ENCODE measurements around the gene PABPN1.
"Not testable (repeated sequence)": the region's sequence is repeated elsewhere in the genome, so short reads cannot be mapped to it uniquely, and the experiment has no call there.

PABPN1 gene

GRCh38 chr14:23301288-23301968, 19.8 kb upstream of the PABPN1 start:
- DNase-seq (ENCODE audit: low read depth) = peak; percentile 93

- DNase-seq (ENCODE audit: low read depth) = no peak
Observed at GRCh38 chr14:23301969-23302289, 19.3 kb upstream of the PABPN1 start.

DNA sequence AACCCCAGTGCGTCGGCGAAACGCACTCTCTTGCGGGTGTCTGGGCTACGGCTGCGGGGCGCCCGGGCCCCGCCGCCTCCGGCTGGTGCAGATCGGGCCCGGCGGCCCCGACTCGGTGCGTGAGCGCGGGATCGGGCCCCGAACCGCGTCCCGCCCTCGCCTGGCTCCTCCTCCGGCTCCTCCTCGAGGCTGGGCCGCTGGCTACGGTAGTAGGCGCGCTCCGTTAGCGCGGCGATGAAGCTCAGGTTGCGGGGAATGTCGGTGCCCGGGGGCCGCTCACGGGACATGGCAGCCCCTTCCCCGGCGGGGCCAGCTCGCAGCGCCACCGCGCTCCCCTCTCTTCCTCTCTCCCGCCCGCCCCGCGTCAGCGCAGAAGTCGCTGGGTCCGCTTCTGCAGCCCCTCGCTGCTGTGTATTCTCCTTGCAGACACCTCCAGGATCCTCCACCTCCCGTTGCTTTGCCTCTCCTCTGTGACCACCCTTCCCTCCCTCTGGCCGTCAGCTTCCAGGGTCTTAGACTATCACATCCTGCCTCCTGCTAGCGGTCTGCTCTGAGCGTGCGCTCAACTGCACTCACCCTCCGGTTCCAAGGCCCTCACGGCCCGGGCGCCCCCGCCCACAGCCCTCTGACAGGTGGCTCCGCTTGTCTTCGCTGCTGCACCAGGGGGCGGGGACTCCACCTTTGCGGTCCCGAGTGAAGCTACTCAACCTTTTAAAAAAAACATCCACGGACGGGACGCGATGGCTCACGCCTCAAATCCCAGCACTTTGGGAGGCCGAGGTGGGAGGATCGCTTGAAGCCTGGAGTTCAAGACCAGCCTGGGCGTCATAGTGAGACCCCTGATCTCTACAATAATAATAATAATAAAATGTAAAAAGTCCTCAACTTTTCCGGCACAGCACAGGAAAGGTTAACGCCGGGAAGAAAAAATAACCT, 18.7 kb upstream of the PABPN1 start, which contains the start of gene PPP1R3E:
PPP1R3E (minus strand) TSS at position 570 of the 936 bp plus-strand sequence; CDS start at position 287, 283 bp downstream.
- DNase-seq (ENCODE audit: low read depth) = peak; percentile 77

DNA sequence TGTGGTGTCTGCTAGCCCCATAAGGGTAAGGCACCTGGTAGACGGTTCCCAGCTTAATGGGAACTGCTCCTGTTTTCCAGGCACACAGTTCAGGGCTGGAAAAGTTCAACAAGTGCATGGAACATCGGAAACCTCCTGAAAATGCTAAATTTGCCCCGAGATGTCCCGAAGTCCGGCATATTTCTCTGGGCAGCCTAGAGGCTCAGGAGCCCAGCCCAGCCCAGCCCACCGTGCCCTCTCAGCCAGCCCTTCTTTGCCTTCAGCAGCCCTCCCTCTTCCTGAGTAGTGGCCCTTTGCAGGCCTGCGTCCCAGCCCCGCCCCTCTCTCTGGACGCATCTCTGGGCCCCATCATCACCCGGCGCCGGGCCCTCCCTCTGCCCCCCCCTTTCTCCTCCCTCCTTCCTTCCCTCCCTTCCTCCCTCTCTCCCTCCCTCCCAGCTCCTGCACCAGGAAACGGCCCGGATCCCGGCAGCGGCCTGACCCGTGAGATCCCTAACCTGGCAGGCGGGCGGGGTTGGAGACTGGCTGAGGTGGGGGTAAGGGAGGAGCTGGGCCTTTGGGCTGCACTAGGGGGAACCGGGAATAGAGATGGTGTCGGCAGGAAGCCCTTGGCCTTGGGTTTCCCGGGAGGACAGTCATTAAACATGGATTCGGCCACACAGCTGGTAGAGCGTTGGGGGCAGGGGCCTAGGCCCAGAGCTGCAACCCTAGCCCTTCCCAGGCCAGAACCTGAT, 14.7 kb upstream of the PABPN1 start, which contains the start of gene BCL2L2:
BCL2L2 (plus strand) TSS at position 422 of the 734 bp plus-strand sequence. CDS start 935 bp downstream, outside the sequence.
- DNase-seq (ENCODE audit: low read depth) = no peak

- no peak for DNase-seq (ENCODE audit: low read depth)
Observed at GRCh38 chr14:23307146-23307530, 14.1 kb upstream of the PABPN1 start.

DNA sequence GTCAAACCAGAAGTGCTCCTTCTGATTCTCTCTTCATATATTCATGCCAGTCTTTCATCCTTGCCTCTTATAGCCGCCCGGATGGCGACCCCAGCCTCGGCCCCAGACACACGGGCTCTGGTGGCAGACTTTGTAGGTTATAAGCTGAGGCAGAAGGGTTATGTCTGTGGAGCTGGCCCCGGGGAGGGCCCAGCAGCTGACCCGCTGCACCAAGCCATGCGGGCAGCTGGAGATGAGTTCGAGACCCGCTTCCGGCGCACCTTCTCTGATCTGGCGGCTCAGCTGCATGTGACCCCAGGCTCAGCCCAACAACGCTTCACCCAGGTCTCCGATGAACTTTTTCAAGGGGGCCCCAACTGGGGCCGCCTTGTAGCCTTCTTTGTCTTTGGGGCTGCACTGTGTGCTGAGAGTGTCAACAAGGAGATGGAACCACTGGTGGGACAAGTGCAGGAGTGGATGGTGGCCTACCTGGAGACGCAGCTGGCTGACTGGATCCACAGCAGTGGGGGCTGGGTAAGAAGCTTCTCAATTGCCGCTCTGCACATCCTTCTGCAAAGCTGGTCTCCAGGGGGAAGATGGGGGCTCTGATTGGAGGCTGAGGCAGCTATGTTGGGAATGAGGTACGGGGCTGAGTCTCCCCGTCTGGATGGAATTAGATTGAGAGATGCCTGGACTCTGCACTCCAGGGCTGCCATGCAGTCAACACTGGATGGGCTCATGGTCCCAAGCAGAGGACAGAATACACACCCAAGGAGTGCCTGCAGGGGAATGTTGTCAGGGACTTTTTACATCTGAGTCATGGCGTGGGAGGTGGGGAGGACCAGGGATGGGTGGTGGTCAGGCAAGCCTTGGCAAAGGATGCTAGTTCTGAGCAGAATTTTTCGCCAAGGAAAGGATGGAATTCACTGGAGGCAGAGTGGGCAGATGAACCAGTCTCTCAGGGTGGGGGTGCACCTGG, 13.3 kb upstream of the PABPN1 start:
- DNase-seq (ENCODE audit: low read depth) = no peak

- no peak for DNase-seq (ENCODE audit: low read depth)
Observed at GRCh38 chr14:23308721-23309445, 12.4 kb upstream of the PABPN1 start.

- DNase-seq (ENCODE audit: low read depth) = no peak
Observed at GRCh38 chr14:23310546-23310945, 10.7 kb upstream of the PABPN1 start.

DNA sequence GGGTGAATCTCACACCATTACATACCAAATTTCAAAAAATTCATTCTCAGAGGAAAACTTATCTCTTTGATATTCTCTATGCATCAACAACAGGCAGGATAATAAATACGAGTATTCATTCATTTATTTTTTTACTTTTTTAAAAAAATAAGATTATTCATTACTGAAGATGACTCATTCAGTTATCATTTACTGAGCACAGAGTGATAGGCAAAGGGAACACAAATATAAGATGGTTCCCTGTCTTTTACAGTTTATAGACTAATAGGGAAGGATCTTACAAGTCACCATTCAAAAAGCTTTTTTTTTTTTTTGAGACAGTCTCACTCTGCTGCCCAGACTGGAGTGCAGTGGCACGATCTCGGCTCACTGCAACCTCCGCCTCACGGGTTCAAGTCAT, 5.0 kb upstream of the PABPN1 start:
- no peak for DNase-seq (ENCODE audit: low read depth)

DNA sequence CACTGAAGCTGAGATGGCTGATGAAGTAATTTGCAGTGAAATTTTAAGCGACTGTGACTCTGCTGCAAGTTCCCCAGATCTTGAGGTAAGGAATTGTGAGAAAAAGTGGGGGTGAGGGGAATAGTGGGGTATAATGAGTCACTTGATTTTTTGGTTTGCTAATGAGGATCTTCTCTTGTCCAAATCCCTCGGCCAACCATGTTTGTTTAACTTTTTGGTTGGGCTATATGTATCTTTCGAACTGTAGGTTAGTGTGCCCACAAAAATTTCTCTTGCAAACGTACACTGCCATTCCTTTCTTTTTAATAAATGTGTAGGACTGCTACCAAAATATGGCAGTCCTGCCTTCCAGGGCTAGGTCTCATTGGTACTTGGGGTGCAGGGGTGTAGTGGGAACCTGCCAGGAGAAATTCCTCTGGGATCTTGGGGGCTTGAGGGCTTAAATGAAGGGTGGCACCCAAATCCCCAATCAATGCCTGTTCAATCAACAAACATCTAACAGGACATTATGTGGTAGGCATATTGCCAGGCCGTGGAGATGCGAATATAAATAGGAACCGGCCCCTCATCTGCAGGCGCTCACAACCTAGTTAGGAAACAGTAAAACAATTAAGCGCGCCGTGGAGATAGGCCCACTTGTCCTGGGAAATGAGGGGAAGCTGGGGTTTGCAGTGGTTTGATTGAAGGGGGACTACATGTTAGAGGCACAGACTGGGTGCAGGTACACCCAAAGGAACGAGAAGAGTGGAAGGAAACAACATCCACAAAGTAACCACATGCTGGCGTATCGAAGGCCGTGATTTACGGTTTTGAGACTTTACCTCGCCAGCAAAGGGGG, 1.3 kb upstream of the PABPN1 start:
- DNase-seq (ENCODE audit: low read depth) = no peak

DNA sequence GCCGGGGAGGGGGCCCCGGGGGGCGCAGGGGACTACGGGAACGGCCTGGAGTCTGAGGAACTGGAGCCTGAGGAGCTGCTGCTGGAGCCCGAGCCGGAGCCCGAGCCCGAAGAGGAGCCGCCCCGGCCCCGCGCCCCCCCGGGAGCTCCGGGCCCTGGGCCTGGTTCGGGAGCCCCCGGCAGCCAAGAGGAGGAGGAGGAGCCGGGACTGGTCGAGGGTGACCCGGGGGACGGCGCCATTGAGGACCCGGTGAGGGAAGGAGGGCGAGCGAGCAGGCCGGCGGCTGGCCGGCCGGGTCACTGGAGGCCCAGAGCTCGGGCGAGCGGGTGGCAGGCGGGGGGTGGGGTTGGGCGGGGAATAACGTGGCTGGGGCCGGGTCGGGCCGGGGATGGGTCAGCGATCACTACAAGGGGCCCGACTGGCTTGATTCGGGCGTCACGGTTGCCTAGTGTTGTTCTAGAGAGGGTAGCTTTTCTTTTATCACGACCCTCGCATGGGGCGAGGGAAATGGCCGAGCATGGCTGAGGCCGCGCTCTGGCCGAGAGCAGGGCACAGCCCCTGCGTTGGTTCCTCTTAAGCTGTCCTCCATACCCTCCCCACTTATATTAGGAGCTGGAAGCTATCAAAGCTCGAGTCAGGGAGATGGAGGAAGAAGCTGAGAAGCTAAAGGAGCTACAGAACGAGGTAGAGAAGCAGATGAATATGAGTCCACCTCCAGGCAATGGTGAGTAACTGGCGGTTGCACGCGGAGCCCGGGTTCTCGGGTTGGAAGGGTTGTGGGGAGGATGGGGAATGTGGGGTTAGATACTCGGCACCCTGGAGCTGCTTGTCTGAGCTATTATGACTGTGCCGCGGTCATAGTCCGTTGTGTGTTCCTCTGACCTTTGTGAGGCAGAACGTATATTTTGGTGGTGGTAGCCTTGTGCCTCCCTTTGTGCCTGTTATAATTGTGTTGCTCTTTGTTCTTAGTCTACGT, 603 bp downstream of the PABPN1 start:
- peak; percentile 31 for DNase-seq (ENCODE audit: low read depth)

DNA sequence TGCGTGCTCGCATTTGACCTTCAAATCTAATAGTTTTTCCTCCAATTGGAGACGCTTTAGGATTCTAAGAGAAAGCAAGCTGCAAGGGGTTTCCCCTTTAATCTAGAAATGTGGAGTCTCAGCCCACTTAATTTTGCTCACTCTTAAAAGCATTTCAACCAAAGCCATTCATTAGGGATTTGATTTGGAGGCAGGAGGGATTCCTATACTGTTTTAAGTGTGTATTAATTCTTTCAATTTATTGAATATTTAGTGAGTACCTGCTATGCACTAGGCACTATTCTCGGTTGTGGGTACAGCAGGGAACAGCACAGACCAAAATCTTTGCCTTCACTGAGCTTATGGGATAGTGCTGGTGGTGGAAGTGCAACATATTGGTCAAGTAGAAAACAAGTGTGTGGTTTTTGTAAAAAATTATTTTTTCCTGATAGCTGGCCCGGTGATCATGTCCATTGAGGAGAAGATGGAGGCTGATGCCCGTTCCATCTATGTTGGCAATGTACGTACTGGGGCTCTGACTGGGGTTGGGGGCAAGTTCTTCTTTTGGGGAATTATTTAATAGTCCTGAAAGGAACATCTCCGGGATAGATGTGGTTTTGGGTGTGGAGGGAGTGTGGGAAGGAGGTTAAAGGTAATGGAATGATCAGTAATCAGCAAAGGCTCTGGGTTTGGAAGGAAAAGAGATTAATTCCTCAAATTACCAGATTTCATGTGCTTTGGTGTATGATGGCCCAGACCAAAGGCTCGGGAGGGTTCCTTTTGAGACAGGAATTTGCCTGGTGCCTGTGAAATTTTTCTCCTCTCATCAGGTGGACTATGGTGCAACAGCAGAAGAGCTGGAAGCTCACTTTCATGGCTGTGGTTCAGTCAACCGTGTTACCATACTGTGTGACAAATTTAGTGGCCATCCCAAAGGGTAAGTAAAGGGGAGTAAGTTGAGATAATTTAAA, 1.6 kb downstream of the PABPN1 start:
- DNase-seq (ENCODE audit: low read depth) = no peak

DNA sequence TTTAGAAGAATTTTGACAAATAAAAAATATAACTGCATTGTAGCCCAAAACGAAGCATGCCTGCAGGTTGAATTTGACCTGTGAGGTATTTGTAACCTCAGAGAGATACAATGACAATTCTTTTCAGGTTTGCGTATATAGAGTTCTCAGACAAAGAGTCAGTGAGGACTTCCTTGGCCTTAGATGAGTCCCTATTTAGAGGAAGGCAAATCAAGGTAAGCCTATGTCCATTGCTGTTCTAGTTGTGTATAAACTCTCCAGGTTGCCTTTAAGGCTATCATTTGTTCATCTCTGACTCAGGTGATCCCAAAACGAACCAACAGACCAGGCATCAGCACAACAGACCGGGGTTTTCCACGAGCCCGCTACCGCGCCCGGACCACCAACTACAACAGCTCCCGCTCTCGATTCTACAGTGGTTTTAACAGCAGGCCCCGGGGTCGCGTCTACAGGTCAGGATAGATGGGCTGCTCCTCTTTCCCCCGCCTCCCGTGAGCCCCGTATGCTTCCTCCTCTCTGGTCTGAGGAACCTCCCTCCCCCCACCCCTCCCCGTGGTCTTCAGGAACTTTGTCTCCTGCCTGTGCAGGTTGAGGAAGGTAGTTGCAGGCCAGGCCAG, 2.7 kb downstream of the PABPN1 start:
- no peak for DNase-seq (ENCODE audit: low read depth)

DNA sequence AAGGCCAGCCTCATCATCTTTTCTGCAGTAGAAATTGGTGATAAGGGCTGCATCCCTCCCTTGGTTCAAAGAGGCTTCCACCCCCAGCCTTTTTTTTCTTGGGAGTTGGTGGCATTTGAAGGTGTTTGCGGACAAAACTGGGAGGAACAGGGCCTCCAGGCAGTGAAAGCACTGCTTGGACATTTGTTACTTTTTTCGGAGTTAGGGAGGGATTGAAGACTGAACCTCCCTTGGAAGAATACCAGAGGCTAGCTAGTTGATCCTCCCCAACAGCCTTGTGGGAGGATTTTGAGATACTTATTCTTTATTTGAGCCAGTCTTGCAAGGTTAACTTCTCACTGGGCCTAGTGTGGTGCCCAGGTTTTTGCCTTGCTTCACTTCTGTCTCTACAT, 3.2 kb downstream of the PABPN1 start:
- no peak for DNase-seq (ENCODE audit: low read depth)

- DNase-seq (ENCODE audit: low read depth) = no peak
Observed at GRCh38 chr14:23324993-23325392, 3.7 kb downstream of the PABPN1 start.

DNA sequence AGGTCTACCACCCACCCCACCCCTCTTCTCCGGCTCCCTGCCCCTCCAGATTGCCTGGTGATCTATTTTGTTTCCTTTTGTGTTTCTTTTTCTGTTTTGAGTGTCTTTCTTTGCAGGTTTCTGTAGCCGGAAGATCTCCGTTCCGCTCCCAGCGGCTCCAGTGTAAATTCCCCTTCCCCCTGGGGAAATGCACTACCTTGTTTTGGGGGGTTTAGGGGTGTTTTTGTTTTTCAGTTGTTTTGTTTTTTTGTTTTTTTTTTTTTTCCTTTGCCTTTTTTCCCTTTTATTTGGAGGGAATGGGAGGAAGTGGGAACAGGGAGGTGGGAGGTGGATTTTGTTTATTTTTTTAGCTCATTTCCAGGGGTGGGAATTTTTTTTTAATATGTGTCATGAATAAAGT, 4.5 kb downstream of the PABPN1 start:
- not testable (repeated sequence) for DNase-seq (ENCODE audit: low read depth)

All from activated gamma-delta T cell treated with anti-CD3 and anti-CD28 coated beads, Interleukin-2, amount 50 U/mL, for 16 hours (primary cell).